Lower leg skin (tissue), 3 donors: ENCODE measurements around the gene MAMDC2.

Source experiments
- CTCF ChIP-seq, 3 donors: fragments of 450-650 bp; IDR thresholded peaks; one replicate each; pipeline ENCODE4 v1.5.1; 2016; ENCODE audit warnings: antibody characterized with exemption in 3 of 3, mild to moderate bottlenecking in 3 of 3, moderate library complexity in 2 of 3
- POLR2A ChIP-seq, 2 donors: fragments of 450-650 bp; IDR thresholded peaks; one replicate each; pipeline ENCODE4 v1.6.1; 2016 to 2017; ENCODE audit warnings: antibody characterized with exemption in 2 of 2, mild to moderate bottlenecking in 1 of 2, moderate library complexity in 1 of 2

- no peak for TF ChIP-seq CTCF (IDR thresholded peaks at IDR 0.05)
- TF ChIP-seq POLR2A (IDR thresholded peaks at IDR 0.05), result no peak
These were observed 153.8 kb downstream of the MAMDC2 start for GRCh38 chr9:70197216-70198044.
